ENCODE measurements around the gene KCNH8. TPM values are rescaled to one million over a fixed set of nuclear protein-coding genes. Genes with fewer than 3 reads are reported as not detected.

KCNH8 gene
- total and polyA plus RNA-seq, 10 of the 15 experiments (the other 5 are each of a cell fraction or from before 2014, with no cell fraction given): under 0.01 to 0.18 (median 0.07) TPM; not detected in 2

DNA sequence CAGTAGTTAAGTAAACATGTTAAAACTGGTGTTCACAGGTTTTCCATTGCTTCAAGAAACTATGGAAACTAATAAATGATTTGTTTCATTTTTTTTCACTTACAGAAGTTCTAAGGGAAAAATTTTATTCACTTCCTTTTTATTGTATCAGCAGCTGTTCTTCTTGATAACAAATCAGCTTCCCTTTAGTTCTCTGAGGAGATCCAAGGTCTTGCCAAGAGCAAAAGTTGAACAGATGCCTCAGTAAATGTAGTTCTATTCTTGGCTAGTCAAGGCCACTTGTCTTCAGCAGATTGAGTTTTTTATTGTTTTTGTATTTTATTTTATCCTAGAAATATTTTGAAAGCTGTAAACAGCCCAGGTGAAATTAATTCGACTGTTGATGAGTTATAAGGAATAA is 41.8 kb downstream of the KCNH8 start:
- Histone ChIP-seq H3K79me2 (ENCODE audit: control insufficient read depth, insufficient read depth, low read length) (no peaks in the 10 kb centered on the region), H3K27ac (ENCODE audit: control insufficient read depth, insufficient read depth) (no peak overlapping the region), H3K27me3 (replicated peaks in 1 of 2; ENCODE audit: control insufficient read depth in 2 of 2, insufficient read depth in 2 of 2, low read length in 1 of 2) (no peaks in the 10 kb centered on the region), H3K9ac (ENCODE audit: control insufficient read depth, insufficient read depth, low read length) (no peak overlapping the region), H3K36me3 (ENCODE audit: control insufficient read depth in 2 of 2, insufficient read depth in 2 of 2, low read length in 1 of 2) (no peaks in the 10 kb centered on the region), H3K4me1 (ENCODE audit: control insufficient read depth, insufficient read depth, low read length) (no peaks in the 10 kb centered on the region), H3K9me3 (replicated peaks; ENCODE audit: control insufficient read depth, insufficient read depth, low read length) (no peaks in the 10 kb centered on the region), H3K4me2 (ENCODE audit: control insufficient read depth, insufficient read depth) (no peak overlapping the region; the same call in 1 of the 2 replicates), H4K20me1 (ENCODE audit: control insufficient read depth, insufficient read depth) (no peaks in the 10 kb centered on the region), H2AFZ (ENCODE audit: control insufficient read depth, low read depth, low read length) (no peak overlapping the region), H3K4me3 (no peak overlapping the region)
- no peak for ATAC-seq
- DNase-seq (ENCODE audit: low read depth, low spot score): no peak
- intact Hi-C loops (cut with micrococcal nuclease; ENCODE audit: unreplicated experiment): no loop called here
- no TSS peak for BruUV-seq (replicated peaks)
- TF ChIP-seq HDAC2 (IDR thresholded peaks at IDR 0.05) (no peak), HDGF (IDR thresholded peaks at IDR 0.05) (no peak), ASH2L (IDR thresholded peaks at IDR 0.05; ENCODE audit: borderline replicate concordance, low read depth) (no peak), SIX5 (IDR thresholded peaks at IDR 0.05; ENCODE audit: low read depth, low read length, severe bottlenecking) (no peak), GATAD2B (conservative IDR thresholded peaks at IDR 0.05; ENCODE audit: low read depth) (no peak), TCF12 (IDR thresholded peaks at IDR 0.05; ENCODE audit: low read depth, low read length) (no peak), E2F4 (IDR thresholded peaks at IDR 0.05; ENCODE audit: low read depth, low read length) (no peak), TCF7 (IDR thresholded peaks at IDR 0.05; ENCODE audit: borderline replicate concordance) (no peak), MTA3 (IDR thresholded peaks at IDR 0.05; ENCODE audit: borderline replicate concordance, low read length) (no peak), JUND (IDR thresholded peaks at IDR 0.05; ENCODE audit: low read depth, low read length) (no peak), BCL11A (IDR thresholded peaks at IDR 0.05; ENCODE audit: low read depth, low read length) (no peak), SREBF2 (IDR thresholded peaks at IDR 0.05; ENCODE audit: low read length) (no peak), PAX8 (IDR thresholded peaks at IDR 0.05) (no peak)
- TF ChIP-seq, protein P1, sequence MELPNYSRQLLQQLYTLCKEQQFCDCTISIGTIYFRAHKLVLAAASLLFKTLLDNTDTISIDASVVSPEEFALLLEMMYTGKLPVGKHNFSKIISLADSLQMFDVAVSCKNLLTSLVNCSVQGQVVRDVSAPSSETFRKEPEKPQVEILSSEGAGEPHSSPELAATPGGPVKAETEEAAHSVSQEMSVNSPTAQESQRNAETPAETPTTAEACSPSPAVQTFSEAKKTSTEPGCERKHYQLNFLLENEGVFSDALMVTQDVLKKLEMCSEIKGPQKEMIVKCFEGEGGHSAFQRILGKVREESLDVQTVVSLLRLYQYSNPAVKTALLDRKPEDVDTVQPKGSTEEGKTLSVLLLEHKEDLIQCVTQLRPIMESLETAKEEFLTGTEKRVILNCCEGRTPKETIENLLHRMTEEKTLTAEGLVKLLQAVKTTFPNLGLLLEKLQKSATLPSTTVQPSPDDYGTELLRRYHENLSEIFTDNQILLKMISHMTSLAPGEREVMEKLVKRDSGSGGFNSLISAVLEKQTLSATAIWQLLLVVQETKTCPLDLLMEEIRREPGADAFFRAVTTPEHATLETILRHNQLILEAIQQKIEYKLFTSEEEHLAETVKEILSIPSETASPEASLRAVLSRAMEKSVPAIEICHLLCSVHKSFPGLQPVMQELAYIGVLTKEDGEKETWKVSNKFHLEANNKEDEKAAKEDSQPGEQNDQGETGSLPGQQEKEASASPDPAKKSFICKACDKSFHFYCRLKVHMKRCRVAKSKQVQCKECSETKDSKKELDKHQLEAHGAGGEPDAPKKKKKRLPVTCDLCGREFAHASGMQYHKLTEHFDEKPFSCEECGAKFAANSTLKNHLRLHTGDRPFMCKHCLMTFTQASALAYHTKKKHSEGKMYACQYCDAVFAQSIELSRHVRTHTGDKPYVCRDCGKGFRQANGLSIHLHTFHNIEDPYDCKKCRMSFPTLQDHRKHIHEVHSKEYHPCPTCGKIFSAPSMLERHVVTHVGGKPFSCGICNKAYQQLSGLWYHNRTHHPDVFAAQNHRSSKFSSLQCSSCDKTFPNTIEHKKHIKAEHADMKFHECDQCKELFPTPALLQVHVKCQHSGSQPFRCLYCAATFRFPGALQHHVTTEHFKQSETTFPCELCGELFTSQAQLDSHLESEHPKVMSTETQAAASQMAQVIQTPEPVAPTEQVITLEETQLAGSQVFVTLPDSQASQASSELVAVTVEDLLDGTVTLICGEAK (IDR thresholded peaks at IDR 0.05; ENCODE audit: borderline replicate concordance): no peak
- POLR2A ChIA-PET: no interaction called here
- CTCF ChIA-PET: no interaction called here
- WGBS (ENCODE audit: insufficient coverage, insufficient replicate concordance, low lambda C conversion rate, missing lambda C conversion rate): 4% methylated on average over 1 of the region's 1 CpG
- in situ Hi-C loops (cut with MboI): no loop called here
- SMC1A ChIA-PET (ENCODE audit: uncharacterized antibody, unreplicated experiment): interaction anchor here (1.1 kb wide), 1 partner anchor 26 kb away, joined by 3 read pairs; no protein-coding TSS in a partner anchor
- no peak for FAIRE-seq
- RAD21 ChIA-PET (ENCODE audit: unreplicated experiment): no interaction called here
